Activated CD8-positive, alpha-beta T cell treated with anti-CD3 and anti-CD28 coated beads for 36 hours (primary cell): Measurements from ENCODE around the gene USHBP1. TPM values are rescaled to one million over a fixed set of nuclear protein-coding genes. Genes with fewer than 3 reads are reported as not detected.
A peak's percentile ranks its signal among the peaks of the same experiment; 100 is the strongest.
"Not testable (repeated sequence)": the region's sequence is repeated elsewhere in the genome, so short reads cannot be mapped to it uniquely, and the experiment has no call there.

Source experiments
- ATAC-seq: fragments of 200-7000 bp; cut with Tn5 transposase; one replicate; pipeline ENCODE4 v1.10.0; 2021; ENCODE audit warnings: mild to moderate bottlenecking, moderate library complexity
- CTCF ChIA-PET: fragments of 350-600 bp; sonication (Branson Sonifier 250); formaldehyde crosslinking; loops from one replicate; lab custom pipeline; 2021; ENCODE audit warnings: antibody characterized with exemption; lab: Charles Lee
- POLR2A ChIA-PET: fragments of 350-600 bp; sonication (Branson Sonifier 250); formaldehyde crosslinking; loops from one replicate; lab custom pipeline; 2021; ENCODE audit warnings: antibody characterized with exemption; lab: Charles Lee
- DNase-seq: peaks from one replicate; pipeline ENCODE4 v3.0.0-alpha.2; 2020
- H3K27ac Mint-ChIP-seq: one replicate; pipeline ENCODE4 v1.8.0; 2021; ENCODE audit warnings: mild to moderate bottlenecking, mixed read lengths
- H3K27me3 Mint-ChIP-seq: one replicate; pipeline ENCODE4 v1.8.0; 2021; ENCODE audit warnings: mixed read lengths
- H3K36me3 Mint-ChIP-seq: one replicate; pipeline ENCODE4 v1.8.0; 2021; ENCODE audit warnings: low read depth, mixed read lengths
- H3K4me1 Mint-ChIP-seq: one replicate; pipeline ENCODE4 v1.8.0; 2021; ENCODE audit warnings: low read depth, mixed read lengths
- H3K4me3 Mint-ChIP-seq: one replicate; pipeline ENCODE4 v1.8.0; 2021; ENCODE audit warnings: mild to moderate bottlenecking, moderate library complexity, mixed read lengths
- H3K9me3 Mint-ChIP-seq: one replicate; pipeline ENCODE4 v1.8.0; 2021; ENCODE audit warnings: mixed read lengths
- intact Hi-C: fragments of 100-400 bp; cut with micrococcal nuclease; formaldehyde crosslinking; loops from one replicate; pipeline ENCODE4 v1.10.0; 2022
- total RNA-seq, 2 experiments: library from RNA; stranded (reverse); gene quantifications; one replicate each; pipeline ENCODE4 v1.2.3, GENCODE V29; 2021
- TF ChIP-seq, protein P1 (sequence below): fragments of 200-600 bp; IDR thresholded peaks from one replicate; pipeline ENCODE4 v1.8.0; 2022; ENCODE audit warnings: antibody characterized with exemption, mild to moderate bottlenecking

The USHBP1 gene
- total RNA-seq, 2 experiments from 2014 or later = 0.29 TPM; not detected in 1

DNA sequence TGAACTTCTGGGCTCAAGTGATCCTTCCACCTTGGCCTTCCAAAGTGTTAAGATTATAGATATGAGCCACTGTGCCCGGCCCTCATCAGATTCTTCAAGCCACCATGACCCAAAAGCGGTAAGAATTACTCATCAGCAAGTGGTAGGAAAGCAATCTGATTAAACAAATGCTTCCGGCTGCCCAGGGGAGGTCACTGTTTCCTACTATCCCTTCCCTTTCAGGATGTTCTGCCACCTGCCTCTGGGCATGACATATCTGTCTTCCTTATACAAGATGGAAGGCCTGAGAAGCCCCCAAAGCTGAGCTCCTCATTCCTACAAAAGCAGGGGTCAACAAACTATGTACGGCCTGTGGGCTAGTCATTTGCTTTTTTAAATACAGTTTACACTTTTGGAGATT, 31.7 kb upstream of the USHBP1 start:
- ChIA-PET CTCF (interaction anchor here (1.0 kb wide), 1 partner anchor 61 kb away, joined by 3 read pairs; no protein-coding TSS in a partner anchor), POLR2A (no interaction called here)
- ATAC-seq (no peak), DNase-seq (peak; percentile 47)
- H3K36me3 Mint-ChIP-seq = peaks cover 13% of the 10 kb centered on the region
- H3K4me3 Mint-ChIP-seq = no peak overlapping the region
- H3K9me3 Mint-ChIP-seq = peaks cover 4% of the 10 kb centered on the region
- peak overlapping the region; percentile 5 for H3K27ac Mint-ChIP-seq
- intact Hi-C loops = no loop called here
- TF ChIP-seq, protein P1, sequence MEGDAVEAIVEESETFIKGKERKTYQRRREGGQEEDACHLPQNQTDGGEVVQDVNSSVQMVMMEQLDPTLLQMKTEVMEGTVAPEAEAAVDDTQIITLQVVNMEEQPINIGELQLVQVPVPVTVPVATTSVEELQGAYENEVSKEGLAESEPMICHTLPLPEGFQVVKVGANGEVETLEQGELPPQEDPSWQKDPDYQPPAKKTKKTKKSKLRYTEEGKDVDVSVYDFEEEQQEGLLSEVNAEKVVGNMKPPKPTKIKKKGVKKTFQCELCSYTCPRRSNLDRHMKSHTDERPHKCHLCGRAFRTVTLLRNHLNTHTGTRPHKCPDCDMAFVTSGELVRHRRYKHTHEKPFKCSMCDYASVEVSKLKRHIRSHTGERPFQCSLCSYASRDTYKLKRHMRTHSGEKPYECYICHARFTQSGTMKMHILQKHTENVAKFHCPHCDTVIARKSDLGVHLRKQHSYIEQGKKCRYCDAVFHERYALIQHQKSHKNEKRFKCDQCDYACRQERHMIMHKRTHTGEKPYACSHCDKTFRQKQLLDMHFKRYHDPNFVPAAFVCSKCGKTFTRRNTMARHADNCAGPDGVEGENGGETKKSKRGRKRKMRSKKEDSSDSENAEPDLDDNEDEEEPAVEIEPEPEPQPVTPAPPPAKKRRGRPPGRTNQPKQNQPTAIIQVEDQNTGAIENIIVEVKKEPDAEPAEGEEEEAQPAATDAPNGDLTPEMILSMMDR = no peak
- peaks cover 7% of the 10 kb centered on the region for H3K4me1 Mint-ChIP-seq
- H3K27me3 Mint-ChIP-seq = no peaks in the 10 kb centered on the region

GRCh38 chr19:17295551-17295950, 31.0 kb upstream of the USHBP1 start:
- POLR2A ChIA-PET, H3K27ac Mint-ChIP-seq, H3K4me1 Mint-ChIP-seq, ATAC-seq, intact Hi-C loops, DNase-seq, H3K4me3 Mint-ChIP-seq, H3K9me3 Mint-ChIP-seq, H3K27me3 Mint-ChIP-seq: not testable (repeated sequence)
- peaks cover 13% of the 10 kb centered on the region for H3K36me3 Mint-ChIP-seq
- CTCF ChIA-PET = interaction anchor here (1.0 kb wide), 1 partner anchor 60 kb away, joined by 3 read pairs; no protein-coding TSS in a partner anchor

GRCh38 chr19:17294051-17294891, 29.7 kb upstream of the USHBP1 start:
- TF ChIP-seq, protein P1 = no peak
- Mint-ChIP-seq H3K4me3 (no peak overlapping the region), H3K36me3 (peaks cover 13% of the 10 kb centered on the region), H3K27me3 (no peaks in the 10 kb centered on the region), H3K4me1 (peaks cover 7% of the 10 kb centered on the region), H3K9me3 (peaks cover 4% of the 10 kb centered on the region), H3K27ac (no peak overlapping the region)
- DNase-seq = peak; percentile 70
- POLR2A ChIA-PET = interaction anchor here (1.1 to 4.9 kb wide), 5 partner anchors 10 to 112 kb away, joined by 3 to 41 read pairs (median 5); partner anchors contain the start of genes ABHD8, ANKLE1, BST2 and MRPL34
- no peak for ATAC-seq
- intact Hi-C loops = no loop called here
- CTCF ChIA-PET = interaction anchor here (4.1 to 4.9 kb wide), 2 partner anchors 10 to 12 kb away, joined by 27 to 34 read pairs; partner anchors contain the start of genes ABHD8, ANKLE1 and MRPL34

GRCh38 chr19:17293605-17294004, 29.1 kb upstream of the USHBP1 start:
- CTCF ChIA-PET = interaction anchor here (0.8 to 4.9 kb wide), 10 partner anchors 11 to 97 kb away, joined by 3 to 34 read pairs (median 4); partner anchors contain the start of genes ABHD8, ANKLE1, BABAM1 and DDA1
- POLR2A ChIA-PET = interaction anchor here (0.6 to 4.9 kb wide), 6 partner anchors 11 to 112 kb away, joined by 3 to 41 read pairs (median 4); partner anchors contain the start of genes ABHD8, ANKLE1, BST2 and MRPL34
- TF ChIP-seq, protein P1 = no peak
- intact Hi-C loops = no loop called here
- Mint-ChIP-seq H3K9me3 (peaks cover 4% of the 10 kb centered on the region), H3K4me3 (no peak overlapping the region), H3K27me3 (no peaks in the 10 kb centered on the region), H3K4me1 (peaks cover 7% of the 10 kb centered on the region), H3K27ac (no peak overlapping the region), H3K36me3 (peaks cover 11% of the 10 kb centered on the region)
- DNase-seq = no peak
- ATAC-seq = no peak

DNA sequence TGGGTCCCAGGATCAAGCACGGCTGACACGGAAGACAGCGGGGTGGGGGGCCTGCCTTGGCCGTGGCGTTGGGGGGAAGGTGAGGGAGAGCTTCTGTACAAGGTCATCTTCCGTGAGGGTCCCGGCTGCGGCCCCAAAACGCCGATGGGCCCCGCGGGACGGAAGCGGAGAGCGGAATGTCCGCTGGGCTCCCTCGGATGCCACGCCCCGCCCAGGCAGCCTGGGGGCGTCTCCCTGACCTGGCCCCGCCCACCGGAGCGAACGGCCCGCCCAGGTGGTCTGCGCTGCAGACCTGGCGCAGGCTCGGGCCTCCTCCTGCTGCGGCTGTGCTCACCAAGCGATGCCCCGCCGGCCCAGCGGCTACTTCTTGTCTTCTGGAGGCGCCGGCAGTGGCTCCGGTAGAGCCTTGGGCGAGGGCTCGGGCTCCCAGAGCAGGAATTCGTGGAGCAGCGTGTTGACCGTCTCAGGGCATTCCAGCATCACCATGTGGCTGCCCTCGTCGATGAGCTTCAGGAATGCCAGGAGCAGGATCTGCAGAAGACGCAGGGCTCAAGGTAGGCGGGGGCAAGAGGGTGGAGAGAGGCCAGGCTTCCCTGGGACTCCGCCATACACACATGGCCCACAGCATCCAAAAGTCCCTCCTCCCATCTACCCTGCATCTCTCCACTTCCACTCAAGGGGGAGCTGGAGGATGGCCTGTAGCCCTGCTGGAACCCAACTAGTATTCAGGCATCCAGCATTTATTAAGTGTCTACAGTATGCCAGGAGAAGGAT, 27.9 kb upstream of the USHBP1 start:
- no peaks in the 10 kb centered on the region for H3K27me3 Mint-ChIP-seq
- no peaks in the 10 kb centered on the region for H3K9me3 Mint-ChIP-seq
- ATAC-seq = peak; percentile 97
- peak overlapping the region; percentile 90 for H3K4me3 Mint-ChIP-seq
- peak overlapping the region; percentile 85 for H3K27ac Mint-ChIP-seq
- intact Hi-C loops = no loop called here
- POLR2A ChIA-PET = interaction anchor here (0.6 to 4.9 kb wide), 8 partner anchors 11 to 163 kb away, joined by 3 to 41 read pairs (median 6); partner anchors contain the start of genes ABHD8, ANKLE1, BABAM1 and DDA1
- DNase-seq = peak; percentile 87
- H3K36me3 Mint-ChIP-seq = peaks cover 5% of the 10 kb centered on the region
- CTCF ChIA-PET = interaction anchor here (0.6 to 4.9 kb wide), 14 partner anchors 10 to 127 kb away, joined by 3 to 34 read pairs (median 4); partner anchors contain the start of genes ABHD8, ANKLE1, ANO8 and BABAM1
- TF ChIP-seq, protein P1 = peak; percentile 81
- H3K4me1 Mint-ChIP-seq = peaks cover 7% of the 10 kb centered on the region
